GM12873 (cell line): ENCODE results near the gene CERS6.

Experiments
- CTCF ChIP-seq: IDR thresholded peaks from 2 replicates; pipeline ENCODE4 v1.5.1; 2012; ENCODE audit warnings: low read depth, mild to moderate bottlenecking, moderate library complexity, low read length, control low read depth; ENCODE audit not compliant: insufficient read depth; ENCODE audit errors: missing control alignments

CERS6 gene

GRCh38 chr2:168723275-168723899 lies 267.3 kb downstream of the CERS6 start:
- no peak for TF ChIP-seq CTCF

DNA sequence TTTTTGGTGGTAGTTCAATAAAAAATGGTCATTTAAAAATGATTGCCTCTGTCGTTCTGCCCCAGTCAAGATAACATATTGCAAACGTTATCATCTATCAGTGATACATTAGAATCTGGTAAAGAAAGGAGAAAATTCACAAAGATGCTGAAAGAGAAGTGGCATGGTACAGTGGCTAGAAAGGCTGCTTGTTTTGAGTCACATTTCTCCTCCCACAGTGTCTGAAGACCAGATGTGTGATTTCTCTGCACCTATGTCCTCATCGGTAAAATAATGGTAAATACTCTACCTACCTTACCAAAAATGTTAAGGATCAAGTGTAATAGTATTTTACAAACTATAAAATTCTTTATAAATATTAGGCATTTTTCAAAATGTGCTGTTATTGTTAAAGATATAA lies 270.3 kb downstream of the CERS6 start:
- TF ChIP-seq CTCF, result no peak

- TF ChIP-seq CTCF, result no peak
These were observed 271.9 kb downstream of the CERS6 start for GRCh38 chr2:168727904-168728470.

DNA sequence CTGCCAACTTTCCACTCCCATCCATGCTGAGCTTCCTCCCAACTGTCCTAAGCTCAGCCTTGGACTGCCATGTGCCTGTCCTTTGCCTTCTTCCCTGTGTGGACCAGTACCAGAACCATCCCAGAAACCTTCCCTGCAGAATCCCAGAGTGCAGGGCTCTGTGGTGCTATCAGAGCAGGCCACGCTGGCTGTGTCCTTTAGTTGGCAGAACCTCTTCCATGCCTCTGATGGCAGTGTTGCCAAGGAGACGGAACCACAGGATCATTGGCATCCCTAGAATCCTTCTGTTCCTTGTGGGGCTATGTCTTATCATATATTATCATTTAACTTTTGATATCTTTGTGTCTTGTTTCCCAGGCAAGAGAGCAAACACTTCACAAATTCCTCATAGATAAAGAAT lies 273.4 kb downstream of the CERS6 start:
- no peak for TF ChIP-seq CTCF

GRCh38 chr2:168730344-168730743 lies 274.3 kb downstream of the CERS6 start:
- TF ChIP-seq CTCF, result no peak

DNA sequence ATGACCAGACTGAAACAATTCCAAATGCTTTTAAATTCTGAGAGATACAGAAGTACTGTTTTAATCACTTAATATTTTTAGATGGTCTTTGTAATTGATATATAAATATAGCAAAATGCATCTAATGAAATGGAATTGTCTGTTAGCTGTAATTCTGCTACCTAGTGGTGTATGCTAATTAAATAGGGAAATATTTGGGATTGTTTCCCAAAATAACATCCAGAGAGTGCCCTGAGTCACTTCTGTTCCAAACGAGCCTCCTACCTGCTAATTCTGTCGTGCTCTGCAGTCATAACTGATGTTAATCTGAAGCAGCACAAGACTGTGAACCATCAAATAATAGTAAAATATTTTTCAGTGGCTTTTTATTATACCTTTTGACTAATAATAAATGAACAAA lies 274.9 kb downstream of the CERS6 start:
- TF ChIP-seq CTCF, result no peak

GRCh38 chr2:168731616-168732015 lies 275.5 kb downstream of the CERS6 start:
- TF ChIP-seq CTCF, result no peak
